Measurements from ENCODE around the gene OR10G3.
A peak's percentile ranks its signal among the peaks of the same experiment; 100 is the strongest.

The OR10G3 gene

DNA sequence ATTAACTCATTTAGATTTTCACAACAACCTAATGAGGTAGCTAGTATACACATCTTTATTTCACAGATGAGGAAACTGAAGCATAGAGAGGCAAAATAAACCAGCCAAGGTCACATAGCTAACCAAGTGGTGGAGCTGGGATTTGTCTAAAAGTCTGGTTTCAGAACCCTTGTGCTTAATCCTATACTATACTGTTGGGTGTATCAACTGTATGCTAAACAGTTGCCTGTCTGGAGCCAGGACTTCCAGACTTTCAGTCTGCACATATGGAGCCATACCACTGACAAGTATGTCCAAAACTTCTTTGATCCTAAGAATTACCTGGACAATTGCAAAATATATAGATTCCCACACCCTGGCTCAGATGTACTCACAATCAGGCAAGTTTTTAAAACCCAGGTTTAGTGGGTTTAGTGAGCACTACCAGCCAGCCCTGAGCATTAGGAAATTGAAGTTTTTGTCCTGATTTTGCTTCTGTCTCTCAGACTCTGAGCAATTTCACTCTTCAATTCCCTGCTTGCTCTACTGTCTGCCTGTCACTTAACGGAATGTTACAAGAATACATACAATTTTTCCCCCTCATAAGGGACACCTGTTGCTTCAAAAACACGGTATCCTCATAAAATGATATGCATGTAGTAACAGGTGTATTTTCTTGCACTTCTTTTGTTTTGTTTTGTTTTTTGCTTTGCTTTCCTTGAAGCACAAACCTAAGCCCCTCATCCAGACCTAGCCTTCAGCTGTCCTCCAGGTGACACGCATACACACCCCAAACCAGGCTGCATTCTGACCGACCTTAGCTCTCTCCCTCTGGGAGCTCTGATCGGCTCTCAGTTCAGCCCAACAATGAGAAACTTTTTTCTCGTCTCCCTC, 44.1 kb downstream of the OR10G3 start:
- DNase-seq (ENCODE audit: low spot score): no peak

GRCh38 chr14:21534576-21534975, 45.3 kb downstream of the OR10G3 start:
- no peak for DNase-seq (ENCODE audit: low spot score)

- no peak for DNase-seq (ENCODE audit: low spot score)
Observed at GRCh38 chr14:21533294-21533693, 46.6 kb downstream of the OR10G3 start.

- no peak for DNase-seq (ENCODE audit: low spot score)
Observed at GRCh38 chr14:21529515-21529914, 50.4 kb downstream of the OR10G3 start.

DNA sequence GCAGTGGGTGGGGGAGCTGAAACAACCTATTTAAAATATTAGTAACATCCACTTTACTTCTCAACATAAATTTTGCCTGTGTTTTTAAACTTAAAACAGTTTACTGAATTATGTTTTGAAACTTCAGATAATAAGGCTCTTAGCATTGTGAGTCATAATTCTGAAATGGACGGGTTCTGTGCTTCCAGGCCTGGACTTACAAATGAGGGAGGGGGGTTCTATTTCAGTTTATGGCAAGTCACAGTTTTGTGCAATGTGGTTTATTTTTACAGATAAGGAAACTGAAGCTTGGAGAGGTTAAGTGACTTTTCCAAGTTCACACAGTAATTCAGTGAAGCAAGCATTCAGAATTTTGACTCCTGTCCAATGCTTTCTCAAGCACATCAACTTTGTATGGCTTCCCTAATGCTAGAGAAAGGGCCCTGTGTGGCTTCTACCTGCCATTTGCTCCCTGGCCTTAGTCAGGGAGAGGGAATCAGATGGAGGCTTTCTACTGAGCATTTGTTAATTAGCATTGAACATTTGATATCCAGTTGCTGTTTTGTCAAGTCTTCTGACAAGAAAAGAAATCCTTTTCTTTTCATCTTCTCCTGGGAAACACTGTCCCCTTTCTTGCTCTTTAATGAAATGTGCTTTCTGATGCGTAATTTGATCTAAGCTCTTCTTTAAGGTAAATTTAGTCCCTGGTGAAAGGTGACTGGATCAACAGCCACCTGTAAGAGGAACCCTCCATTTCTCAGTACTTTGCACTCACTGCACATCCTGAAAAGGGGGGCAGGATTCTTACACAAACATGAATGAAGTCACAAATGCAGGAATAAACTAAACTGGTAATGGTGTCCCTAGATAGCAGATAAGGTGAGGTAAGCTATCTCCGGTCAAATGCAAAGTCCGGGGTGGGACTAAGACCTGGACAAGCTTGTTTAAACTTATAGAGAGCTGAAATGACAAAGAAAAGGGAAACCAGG, 51.2 kb downstream of the OR10G3 start:
- DNase-seq (ENCODE audit: low spot score): no peak

DNA sequence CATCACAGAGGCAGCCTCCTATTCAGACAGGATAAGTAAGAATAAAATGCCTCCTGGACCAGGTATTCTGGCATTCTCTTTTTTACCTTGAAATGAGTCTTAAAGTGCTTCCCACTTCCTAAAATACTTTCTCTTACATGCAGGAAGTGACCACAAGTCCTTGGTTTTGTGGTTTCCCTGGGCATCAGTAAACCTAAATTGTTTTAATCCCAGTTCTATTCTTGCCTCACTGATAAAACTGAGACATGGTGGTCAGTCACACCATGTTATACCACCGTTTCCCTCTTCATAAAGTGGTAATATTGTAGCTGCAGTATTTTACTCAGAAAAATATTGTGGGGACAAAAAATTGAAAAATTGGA, 52.6 kb downstream of the OR10G3 start:
- DNase-seq (ENCODE audit: low spot score): no peak

GRCh38 chr14:21526672-21527317, 53.1 kb downstream of the OR10G3 start:
- no peak for DNase-seq (ENCODE audit: low spot score)

DNA sequence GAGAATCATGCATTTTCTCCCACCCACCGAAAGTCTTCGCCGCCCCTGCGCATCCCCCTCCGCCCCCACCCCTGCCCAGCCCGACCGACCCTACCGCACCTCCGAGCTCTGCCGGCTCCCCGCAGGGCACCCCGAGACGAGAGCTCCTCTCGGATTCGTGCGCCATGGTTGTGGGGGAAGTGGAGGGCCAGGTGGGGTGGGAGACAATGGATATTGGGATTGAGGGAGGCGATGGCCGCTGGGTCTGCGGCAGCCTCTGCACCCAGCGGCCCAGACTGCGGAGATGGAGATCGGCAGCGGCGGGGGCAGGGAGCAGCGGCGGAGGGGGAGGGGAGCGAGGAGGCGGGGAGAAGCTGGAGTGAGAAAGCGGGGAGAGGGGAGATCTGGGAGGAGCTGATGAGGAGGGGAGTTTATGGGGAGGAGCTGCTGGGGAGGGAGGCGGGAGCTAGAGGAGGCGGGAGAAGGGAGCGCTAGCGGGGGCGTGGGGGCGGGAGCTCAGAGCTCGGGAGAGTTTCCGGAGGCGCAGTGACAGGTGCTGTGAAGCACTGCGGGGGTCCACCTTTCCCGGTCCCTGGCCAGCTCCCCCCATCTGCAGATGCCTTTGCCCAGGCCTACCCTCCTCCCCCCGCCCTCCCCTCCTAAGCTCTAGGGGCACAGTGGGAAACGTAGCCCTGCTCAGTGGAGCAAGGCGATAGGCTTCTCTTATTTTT, 53.8 kb downstream of the OR10G3 start, which contains the start of gene SALL2:
SALL2 (minus strand) TSS at position 385 of the 710 bp plus-strand sequence; CDS start at position 166, 219 bp downstream.
- DNase-seq (ENCODE audit: low spot score): peak; percentile 72

GRCh38 chr14:21525571-21525961, 54.3 kb downstream of the OR10G3 start:
- no peak for DNase-seq (ENCODE audit: low spot score)

GRCh38 chr14:21524575-21525490, 55.0 kb downstream of the OR10G3 start:
- DNase-seq (ENCODE audit: low spot score): no peak

DNA sequence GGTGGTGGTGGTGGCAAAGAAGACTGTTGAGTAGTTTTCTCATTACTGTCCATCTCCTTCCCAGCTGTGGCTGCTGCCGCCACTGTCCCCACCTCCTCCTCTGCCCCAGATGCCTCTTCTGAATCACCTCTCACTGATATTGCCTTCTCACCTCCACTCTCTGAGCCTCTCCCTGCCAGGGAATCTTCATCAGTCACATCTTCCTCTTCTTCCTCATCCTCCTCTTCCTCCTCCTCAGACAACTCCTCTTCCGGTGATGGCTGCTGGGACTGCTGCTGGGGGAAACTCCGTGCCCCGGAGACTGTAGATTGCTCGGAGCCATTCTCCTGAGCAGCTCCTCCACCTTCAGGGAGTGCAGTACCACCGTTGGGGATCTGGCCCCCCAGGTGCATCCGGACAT, 56.7 kb downstream of the OR10G3 start:
- DNase-seq (ENCODE audit: low spot score): no peak

DNA sequence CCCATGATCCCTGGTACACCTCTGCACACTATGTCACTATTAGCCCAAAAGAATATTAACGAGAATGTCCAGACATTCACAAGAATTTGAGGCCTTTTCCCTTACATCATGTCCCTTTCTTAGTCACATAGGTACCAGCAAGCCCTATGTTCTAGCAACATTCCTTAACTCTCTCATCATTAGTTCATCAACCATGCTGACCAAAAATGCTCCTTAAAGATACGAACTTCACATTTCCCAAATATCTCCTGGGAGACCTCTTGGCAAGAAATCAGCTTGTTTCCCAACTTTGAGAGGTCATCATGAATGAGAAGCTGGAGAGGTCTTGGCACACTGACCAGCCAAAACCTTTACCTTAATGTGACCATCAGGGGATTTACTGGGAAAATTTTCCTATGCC, 58.4 kb downstream of the OR10G3 start:
- no peak for DNase-seq (ENCODE audit: low spot score)

GRCh38 chr14:21520767-21521166, 59.1 kb downstream of the OR10G3 start:
- DNase-seq (ENCODE audit: low spot score): no peak

DNA sequence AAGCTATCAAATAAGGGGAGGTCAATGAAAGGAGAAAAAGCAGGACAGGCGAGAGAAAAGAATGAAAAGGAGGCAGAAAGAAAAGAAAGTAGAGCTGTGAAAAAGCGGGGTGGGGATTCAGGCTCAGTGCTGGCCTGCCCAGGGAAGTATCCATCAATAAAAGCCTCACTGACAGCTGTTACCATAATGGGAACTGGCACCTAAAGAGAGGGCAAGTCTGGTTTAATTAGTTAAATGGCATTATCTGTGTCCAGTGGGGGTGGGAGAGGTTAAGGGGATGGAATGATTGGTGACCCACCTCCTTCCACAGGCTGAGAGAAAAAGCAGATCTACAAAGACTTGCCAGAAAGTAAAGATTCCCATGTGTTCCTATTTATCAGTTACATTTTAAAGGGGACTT, 61.2 kb downstream of the OR10G3 start:
- DNase-seq (ENCODE audit: low spot score): no peak
